Urothelium cell line (cell line): ENCODE results near the gene TMC1.
"Not testable (repeated sequence)": the region's sequence is repeated elsewhere in the genome, so short reads cannot be mapped to it uniquely, and the experiment has no call there.

Source experiments
- DNase-seq: peaks from one replicate; pipeline ENCODE4 v3.0.0; 2011; ENCODE audit warnings: low spot score, mixed read lengths
- FAIRE-seq: peaks from 2 replicates; lab custom pipeline; 2011; peaks lifted over from hg19 to GRCh38; lab: Jason Lieb, UNC

The TMC1 gene

DNA sequence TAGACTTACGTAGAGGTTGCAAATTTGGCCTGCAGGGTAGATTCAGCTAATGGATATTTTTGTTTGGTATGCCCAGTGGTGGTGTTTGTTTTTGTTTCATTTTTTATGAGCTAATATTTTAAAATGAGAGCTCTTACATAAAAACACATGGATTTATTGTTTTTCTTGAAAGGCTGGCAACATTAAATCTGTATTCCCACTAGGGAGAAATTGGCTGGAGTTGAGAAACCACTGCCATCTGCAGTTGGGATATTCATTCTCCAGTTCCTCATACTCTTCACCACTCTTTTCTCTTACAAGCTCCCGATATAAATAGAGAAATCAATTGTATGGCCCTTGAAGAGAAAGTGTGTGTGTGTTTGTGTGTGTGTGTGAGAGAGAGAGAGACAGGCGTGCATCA is 288.2 kb downstream of the TMC1 start:
- FAIRE-seq (no peak), DNase-seq (no peak)

DNA sequence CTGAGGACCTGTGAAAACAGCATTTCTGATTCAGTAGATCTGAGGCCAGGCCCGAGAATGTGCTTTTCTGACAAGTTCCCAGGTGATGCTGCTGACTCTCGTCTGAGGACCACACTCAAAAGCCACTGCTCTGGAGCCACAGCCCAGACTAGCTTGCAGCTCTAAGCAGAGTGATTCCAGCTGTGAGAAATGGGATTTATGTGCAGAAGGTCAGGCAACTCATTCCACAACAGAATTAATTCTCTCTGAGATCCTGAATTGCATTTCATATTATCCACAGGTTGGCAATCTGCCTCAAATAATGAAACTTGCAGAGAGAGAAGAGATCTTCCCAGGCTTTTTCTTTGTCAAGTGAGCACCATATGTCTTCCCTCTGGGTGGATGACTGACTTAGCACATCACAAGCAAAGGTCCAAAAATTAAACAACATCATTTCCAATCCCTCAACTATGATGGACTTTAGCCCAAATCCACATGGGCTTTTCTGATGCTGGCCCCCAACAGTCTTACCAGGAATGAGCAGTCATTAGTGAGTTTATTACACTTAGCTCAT is 291.2 kb downstream of the TMC1 start:
- no peak for DNase-seq
- no peak for FAIRE-seq

DNA sequence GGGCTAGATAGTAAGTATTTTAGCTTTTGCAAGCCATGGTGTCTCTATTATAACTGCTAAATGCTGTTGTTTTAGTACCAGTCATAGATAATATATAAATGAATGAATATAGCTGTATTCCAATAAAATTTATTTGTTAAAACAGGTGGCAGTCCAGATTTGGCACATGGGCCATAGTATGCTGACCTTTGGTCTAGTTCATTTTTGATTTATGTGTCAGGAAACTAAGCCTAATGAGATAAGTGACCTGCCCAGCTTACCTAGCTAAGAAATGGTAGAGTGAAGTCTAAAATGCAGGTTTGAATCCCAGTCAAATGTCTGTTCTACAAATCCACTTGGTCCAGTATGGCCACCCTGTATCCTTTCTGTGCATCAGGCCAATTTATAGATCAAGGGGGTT is 292.1 kb downstream of the TMC1 start:
- FAIRE-seq (no peak), DNase-seq (no peak)

DNA sequence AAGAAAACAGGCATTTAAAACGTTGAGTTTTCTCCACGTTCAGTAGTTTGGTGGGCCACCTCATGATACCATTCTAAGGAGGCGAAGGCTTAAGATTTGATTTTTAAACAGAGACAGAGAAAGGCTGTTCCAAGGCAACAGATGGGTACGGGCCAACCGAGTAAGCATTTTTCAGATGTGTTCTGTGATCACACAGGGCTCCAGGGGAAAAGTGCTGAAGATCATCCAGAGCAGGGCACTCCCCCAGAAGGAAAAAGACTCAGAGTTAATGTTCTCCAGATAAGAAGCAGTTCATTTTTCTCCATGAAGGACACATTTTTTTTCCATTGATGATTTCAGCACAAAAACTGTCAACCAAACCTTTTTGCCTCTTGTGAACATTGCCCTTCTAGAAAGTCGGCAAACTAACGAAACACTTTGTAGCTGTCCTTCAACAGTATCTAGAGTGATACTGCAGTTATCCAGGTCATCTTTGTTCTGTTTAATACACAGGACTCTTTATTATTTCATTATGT is 292.7 kb downstream of the TMC1 start:
- no peak for FAIRE-seq
- no peak for DNase-seq

GRCh38 chr9:72816666-72817065 is 295.3 kb downstream of the TMC1 start:
- DNase-seq (no peak), FAIRE-seq (no peak)

DNA sequence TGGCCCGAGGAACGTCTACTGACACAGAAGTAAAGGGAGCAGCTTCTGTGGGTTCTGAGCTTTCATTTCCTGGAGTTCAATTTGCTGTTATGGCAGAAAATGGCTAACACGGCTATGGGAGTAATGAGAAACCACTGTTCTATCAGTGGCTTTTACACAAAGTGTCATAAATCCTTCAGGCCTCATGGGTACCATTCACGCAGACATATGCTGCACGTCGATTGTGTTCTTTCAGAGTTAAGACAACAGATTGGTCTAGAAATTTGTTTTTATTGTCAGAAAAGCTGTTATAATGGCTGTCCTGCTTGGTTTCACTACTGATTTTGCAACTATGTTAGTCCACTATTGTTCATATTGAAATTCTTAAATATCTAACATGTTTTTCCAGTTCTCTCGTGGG is 296.0 kb downstream of the TMC1 start:
- no peak for FAIRE-seq
- DNase-seq, result no peak

DNA sequence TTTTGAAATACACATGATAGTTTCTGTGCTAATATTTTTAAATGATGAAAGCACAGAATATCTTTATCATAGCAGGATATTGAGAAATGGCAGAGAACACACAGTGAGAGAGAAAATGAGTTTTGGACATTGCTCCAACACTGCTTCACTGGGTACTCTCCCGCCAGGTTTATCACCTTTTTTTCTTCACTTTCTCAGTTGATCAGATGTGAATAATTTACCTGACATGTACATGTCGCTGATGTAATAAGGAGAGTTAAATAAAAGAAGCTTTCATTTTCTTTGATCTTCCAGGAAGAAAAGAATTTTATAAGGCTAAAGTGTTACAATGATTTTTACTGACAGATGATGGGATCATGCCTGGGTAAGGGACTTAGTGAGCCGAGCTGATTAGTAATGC is 297.0 kb downstream of the TMC1 start:
- FAIRE-seq, result no peak
- no peak for DNase-seq

- DNase-seq, result no peak
- no peak for FAIRE-seq
Observed at GRCh38 chr9:72823971-72824370, 302.6 kb downstream of the TMC1 start.

DNA sequence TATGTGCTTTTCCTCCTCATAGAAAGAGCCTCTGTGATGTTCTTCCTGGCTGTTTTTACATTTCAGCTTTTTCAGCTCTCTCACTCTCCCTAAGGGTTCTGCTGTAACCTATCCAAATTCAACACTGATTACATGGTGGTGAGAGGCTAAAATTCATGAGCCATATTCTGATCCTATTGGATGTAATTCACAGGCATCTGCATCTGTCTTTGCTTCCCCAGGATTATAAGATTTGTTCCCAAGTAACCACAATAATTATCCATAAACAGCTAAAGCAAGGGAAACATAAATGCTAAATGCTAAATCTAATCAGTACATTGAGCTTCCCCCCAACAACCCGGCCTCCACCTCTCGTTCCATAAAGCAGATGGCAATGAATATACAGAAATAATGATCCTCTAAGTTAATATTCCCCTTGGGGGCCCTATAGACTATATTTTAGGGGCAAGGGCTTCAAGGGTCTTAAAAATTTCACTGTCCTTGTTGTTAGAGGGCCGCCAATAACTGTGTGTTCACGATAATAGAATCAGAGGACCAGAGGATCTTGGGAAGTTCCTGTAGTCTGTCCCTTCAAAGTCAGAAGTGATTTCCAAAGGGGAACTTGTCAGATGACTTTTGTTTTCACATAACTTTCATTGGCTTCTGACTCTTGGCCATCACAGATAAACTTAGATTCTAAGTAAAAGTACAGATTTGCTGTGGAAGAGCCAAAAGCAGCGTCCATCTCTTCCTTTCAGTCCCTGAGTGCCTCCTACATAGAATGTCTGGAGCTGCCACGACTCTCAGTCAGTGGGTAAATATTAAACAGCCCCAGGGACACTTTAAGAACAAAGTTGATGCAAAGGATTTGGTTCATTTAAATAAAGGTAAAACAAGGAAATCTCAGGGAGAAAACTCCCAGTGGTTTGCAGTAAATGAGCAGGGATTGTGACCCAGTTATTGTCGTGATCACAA is 305.9 kb downstream of the TMC1 start:
- FAIRE-seq, result no peak

DNA sequence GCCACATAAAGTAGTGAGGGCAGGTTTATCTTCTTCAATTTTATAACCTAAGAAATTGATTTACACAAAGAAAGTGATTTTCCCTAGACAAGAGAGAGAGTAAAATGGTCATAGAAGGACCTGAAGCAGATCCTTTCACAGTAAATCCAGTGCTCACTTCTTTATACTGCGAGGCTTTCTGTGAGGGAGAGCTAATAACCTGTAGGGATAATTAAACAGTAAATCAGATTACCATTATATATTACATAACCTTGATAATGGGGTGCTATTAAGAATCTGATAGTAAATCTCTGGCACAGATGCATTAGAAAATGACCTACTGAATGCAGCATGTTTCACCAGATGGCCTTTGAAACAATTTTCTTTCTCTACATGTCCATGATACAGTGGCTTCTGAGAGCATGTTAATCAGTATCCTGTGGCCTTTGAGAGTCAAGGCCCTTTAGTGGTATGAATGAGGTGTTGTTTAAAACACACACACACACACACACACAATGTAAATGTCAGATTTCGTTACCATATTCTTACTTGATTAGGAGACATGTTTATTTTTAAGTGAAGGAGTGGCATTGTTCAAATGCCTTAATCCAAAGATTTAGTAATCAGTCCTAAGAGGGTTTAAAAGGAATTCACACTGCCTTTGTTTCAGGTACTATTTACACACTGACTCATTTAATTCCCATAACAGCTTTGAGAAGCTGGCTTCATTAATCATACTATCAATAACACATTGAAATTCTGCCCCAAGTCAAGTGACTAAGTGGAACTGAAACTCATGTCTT is 306.7 kb downstream of the TMC1 start:
- no peak for FAIRE-seq

More for the DNA sequence above, 305.9 kb downstream of the TMC1 start:
- no peak for DNase-seq

DNA sequence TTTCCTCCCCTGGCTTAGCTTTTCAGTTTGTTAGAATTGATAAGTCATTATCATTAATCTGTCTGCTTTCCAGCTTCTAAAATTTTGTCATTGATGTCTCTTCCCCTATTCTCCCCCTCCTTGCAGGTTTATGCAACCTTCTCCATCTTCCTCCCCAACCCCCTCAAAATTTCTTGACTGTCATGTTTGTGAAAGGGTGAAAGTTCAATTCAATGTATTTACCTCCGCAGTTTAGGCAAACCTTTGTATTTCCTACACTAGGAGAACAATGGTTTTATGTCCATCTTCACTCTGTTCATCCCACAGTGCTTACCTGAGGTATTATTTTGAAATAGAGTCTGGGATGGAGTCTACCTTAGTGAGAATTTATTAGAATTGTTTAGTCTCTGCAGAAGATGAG is 313.6 kb downstream of the TMC1 start:
- FAIRE-seq (no peak), DNase-seq (no peak)

More for the DNA sequence above, 306.7 kb downstream of the TMC1 start:
- peak; percentile 18 for DNase-seq

DNA sequence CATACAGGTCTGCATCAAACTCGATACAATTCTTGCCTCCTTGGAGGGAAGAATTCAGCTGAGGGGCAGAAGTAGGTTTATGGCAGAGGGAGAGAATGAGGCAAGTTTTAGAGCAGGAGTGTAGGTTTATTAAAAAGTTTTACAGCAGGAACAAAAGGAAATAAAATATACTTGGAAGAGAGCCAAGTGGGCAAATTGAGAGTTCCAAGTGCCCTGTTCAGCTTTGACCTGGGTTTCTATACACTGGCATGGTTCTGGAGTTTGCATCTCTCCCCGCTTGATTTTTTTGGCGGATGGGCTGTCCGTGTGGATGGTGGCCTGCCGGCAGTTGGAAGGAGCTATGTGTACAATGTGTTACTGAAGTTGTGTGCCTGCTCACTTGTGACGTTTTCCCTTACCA is 315.4 kb downstream of the TMC1 start:
- DNase-seq (no peak), FAIRE-seq (no peak)

GRCh38 chr9:72839085-72839484 is 317.7 kb downstream of the TMC1 start:
- DNase-seq (no peak), FAIRE-seq (no peak)

- DNase-seq (no peak), FAIRE-seq (no peak)
Observed at GRCh38 chr9:72843520-72844439, 322.4 kb downstream of the TMC1 start.

DNA sequence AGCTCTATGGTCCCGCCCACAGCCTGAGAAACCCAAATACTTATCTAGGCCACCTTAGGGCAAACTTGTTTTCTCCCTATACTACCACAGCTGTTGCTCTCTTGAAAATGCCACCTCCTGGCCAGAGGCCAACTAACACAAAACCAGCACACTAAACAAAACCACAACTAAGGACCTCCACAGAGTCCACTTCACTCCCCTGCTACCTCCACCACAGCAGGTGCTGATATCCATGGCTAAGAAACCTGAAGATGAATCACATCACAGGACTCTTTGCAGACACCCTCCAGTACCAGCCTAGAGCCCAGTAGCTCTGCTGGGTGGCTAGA is 323.0 kb downstream of the TMC1 start:
- FAIRE-seq (no peak), DNase-seq (no peak)

DNA sequence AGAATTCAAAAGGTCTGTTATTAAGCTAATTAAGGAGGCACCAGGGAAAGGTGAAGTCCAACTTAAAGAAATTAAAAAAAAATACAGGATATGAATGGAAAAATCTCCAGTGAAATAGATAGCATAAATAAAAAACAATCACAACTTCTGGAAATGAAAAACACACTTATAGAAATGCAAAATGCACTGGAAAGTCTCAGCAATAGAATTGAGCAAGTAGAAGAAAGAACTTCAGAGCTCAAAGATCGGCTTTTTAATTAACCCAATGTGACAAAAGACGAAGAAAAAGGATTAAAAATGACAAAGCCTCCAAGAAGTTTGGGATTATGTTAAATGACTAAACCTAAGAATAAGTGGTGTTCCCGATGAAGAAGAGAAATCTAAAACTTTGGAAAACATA is 323.6 kb downstream of the TMC1 start:
- not testable (repeated sequence) for FAIRE-seq, DNase-seq

GRCh38 chr9:72850209-72850608 is 328.8 kb downstream of the TMC1 start:
- FAIRE-seq, DNase-seq: not testable (repeated sequence)

- FAIRE-seq (no peak), DNase-seq (no peak)
Observed at GRCh38 chr9:72855321-72855720, 333.9 kb downstream of the TMC1 start.

GRCh38 chr9:72855890-72856523 is 334.6 kb downstream of the TMC1 start:
- DNase-seq (no peak), FAIRE-seq (no peak)
